Putamen (tissue), 1 donor: ENCODE results near the gene GABRG3.

Source experiments
- DNase-seq: peaks from one replicate; pipeline ENCODE4 v3.0.0-alpha.2; 2016; ENCODE audit warnings: low spot score

The GABRG3 gene

GRCh38 chr15:27576576-27576975 lies 605.6 kb downstream of the GABRG3 start:
- no peak for DNase-seq

- no peak for DNase-seq
These were observed 608.8 kb downstream of the GABRG3 start for GRCh38 chr15:27579738-27580137.

GRCh38 chr15:27582726-27583410 lies 611.9 kb downstream of the GABRG3 start:
- DNase-seq, result no peak

GRCh38 chr15:27583651-27584050 lies 612.7 kb downstream of the GABRG3 start:
- no peak for DNase-seq

GRCh38 chr15:27585041-27585640 lies 614.2 kb downstream of the GABRG3 start:
- no peak for DNase-seq

- DNase-seq, result no peak
These were observed 616.8 kb downstream of the GABRG3 start for GRCh38 chr15:27587810-27588209.

- no peak for DNase-seq
These were observed 618.3 kb downstream of the GABRG3 start for GRCh38 chr15:27589260-27589659.

- no peak for DNase-seq
These were observed 618.8 kb downstream of the GABRG3 start for GRCh38 chr15:27589782-27590181.
